Measurements from ENCODE around the gene IFT52. TPM values are rescaled to one million over a fixed set of nuclear protein-coding genes. Genes with fewer than 3 reads are reported as not detected.

IFT52 gene
- total RNA-seq: 52.0 TPM

DNA sequence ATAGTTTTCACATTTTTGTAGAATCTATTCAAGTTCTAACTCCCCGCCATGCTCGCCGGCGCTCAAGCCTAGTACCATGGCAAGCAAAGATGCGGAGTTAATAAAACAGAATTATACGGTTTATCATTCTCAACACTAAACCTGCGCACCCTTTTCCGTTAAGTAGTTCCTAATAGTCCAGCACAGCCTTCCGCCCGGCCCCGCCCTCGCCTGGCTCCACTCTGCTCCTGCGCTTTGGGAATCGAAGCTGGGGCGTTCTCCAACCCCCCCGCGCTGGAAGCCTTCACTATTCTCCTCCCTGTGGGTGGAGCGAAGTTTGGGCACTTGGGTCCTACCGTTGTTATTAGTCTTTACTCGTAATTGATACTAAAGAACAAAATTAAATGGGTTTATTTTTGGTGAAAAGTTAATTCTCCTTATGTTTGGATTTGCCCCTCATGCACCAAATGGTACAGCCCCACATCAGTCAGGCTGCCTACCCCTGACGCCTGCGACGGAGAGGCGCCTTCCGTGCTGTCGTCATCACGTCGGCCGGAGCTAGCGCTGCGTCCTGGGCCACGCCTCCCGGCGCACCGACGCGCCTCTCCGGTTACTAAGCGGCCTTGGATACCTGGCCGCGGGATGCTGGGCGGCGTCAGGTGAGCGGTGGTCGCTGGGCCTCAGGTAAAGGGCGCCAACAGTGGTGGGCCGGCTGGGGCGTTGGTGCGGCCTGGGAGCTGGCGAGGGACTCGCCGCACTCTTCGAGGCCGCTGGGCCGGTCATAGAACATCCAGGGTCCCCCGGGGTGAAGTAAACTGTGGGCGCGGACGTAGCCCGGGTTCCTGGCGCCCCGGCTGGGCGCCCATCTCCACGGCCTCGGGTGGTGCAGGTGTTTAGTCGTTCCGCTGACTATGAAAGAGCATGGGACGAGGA, at the start of gene IFT52:
Gene IFT52, plus strand, starts transcription at position 546 of the 912 bp plus-strand sequence. CDS start 3,762 bp downstream, outside the sequence.

GRCh38 chr20:43558412-43559146, 32.2 kb upstream of the IFT52 start, which contains the start of gene SGK2:
SGK2 (plus strand) TSS chr20:43559027; CDS start chr20:43566496, 7,469 bp downstream.

DNA sequence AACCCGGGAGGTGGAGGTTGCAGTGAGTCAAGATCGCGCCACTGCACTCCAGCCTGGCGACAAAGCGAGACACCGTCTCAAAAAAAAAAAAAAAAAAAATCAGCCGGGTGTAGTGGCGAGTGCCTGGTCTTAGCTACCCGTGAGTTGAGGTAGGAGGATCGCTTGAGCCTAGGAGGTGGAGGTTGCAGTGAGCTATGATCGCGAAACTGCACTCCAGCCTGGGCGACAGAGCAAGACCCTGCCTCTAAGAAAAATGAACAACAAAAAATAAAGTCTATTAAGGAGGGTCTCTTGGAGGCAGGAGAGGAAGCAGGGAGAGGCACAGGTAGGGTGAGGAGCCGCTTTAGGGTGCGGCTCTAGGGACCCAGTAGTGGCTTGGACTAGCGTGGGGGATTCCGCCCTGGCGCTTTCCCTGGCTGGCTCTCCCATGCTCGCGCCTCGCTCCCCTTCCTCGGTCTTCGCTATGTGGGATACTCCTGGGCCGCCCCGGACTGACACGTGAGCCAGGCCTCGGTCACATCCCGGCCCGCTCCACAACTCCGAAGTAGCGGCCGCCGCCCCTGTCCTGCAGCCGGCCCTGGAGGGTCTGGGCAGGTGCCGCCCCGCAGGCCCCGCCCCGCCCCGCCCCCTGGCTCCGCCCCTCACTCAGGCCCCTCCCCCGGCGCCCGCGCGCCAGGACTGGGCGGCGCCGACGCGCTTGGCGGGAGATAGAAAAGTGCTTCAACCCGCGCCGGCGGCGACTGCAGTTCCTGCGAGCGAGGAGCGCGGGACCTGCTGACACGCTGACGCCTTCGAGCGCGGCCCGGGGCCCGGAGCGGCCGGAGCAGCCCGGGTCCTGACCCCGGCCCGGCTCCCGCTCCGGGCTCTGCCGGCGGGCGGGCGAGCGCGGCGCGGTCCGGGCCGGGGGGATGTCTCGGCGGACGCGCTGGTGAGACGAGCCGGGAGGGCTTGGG, 75.9 kb downstream of the IFT52 start, which contains the start of gene MYBL2:
Gene MYBL2, plus strand, starts transcription at position 739 of the 953 bp plus-strand sequence. Its CDS starts 170 bp downstream, at position 909.

Other genes starting within 250 kb of the IFT52 start
- 63.2 TPM for gene SRSF6, start 133.0 kb upstream of the IFT52 start, total RNA-seq
- gene L3MBTL1, start 83.2 kb upstream of the IFT52 start, total RNA-seq: 79.5 TPM
- 3.1 TPM for gene SGK2, start 31.9 kb upstream of the IFT52 start, total RNA-seq
- 2.2 TPM for gene MYBL2, start 76.2 kb downstream of the IFT52 start, total RNA-seq
- not detected for gene GTSF1L, start 136.1 kb downstream of the IFT52 start, total RNA-seq

Data from parietal lobe (tissue), 1 donor.